GOT3 (cell line): ENCODE data around the gene MDP1.
A peak's percentile ranks its signal among the peaks of the same experiment; 100 is the strongest.

Source experiments
- DNase-seq: peaks from one replicate; lab custom pipeline; 2025; ENCODE audit warnings: mixed read lengths; lab: John Stamatoyannopoulos, UW

MDP1 gene

GRCh38 chr14:24197056-24197450, 18.8 kb downstream of the MDP1 start:
- no peak for DNase-seq

DNA sequence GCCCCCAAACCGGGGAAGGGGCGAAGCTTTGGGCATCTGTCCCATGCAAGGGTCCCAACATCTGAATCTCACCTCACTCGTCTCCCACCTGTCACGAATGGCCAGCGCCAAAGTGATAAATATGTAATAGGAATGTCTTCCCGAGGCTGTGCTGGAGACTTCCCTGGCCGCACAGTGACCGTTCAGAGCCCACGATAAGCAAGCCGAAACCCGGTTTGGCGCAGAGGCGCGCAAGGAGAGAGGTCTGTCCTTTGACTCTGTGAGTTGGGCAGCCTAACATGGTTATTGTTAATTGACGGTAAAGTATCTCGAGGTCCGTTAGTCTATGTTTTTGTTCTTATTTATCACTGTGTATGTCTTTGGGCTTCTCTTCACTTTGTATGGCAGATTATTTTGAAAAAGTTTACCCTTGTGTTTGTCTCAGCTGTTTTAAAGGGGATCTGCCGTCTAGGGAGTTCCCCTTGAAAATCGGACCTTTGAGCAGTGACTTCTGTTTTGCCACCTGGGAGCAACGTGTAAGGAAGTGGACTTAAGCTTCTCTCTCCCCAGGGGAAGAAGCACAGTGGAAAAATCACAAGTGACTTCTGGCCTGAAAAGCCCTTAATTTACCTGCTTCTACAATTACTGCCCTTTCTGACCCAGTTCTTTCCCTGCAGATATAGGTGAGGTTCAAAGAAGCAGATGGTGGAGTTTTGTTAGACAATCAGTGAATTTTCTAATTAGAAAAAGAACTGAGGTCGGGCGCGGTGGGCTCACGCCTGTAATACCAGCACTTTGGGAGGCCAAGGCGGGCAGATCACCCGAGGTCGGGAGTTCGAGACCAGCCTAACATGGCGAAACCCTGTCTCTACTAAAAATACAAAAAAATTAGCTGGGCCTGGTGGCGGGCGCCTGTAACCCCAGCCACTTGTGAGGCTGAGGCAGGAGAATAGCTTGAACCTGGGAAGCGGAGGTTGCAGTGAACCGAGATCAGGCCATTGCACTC, 19.5 kb downstream of the MDP1 start:
- DNase-seq, result no peak

DNA sequence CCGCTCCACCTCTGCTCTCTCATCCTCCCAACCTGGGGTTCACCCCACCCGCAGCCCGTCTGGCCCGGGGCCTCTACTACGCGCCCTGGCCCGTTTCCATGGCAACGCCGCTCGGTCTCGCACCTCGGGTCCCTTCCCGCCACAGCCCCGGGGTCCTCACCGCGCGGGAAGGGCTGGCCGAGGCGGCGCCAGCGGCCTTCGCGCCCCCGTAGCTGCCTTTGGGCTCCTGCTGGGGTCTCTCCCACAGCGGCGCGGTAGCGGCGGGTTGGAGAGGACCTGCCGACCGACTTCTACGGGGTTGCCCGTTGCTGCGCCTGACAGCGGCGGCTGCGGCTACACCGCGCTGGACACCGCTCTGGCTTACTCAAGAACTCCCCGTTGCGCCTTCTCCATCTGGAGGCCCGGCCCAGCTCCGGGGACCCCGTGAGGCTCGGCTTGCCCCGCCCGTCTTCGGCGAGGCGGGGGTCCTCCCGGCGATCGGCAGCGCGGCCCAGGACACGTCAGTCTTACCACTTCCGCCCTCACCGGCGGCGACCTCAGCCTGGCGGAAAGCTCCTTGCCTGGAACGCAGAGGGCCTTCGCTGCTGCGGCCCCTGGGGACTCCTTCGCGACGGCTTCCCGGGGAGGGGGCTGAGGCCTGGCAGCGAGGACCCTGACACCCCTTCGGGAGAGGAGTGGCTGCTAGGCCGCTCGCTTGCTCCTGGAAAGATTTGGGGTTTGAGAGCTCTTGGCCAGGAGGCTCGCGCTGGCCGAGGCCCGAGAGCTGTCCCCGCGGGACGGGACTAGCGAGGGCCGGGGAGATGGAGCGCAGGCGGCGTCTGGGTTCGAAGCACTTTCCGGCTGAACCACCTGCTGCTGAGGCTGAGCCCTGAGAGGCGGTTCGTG, 20.4 kb downstream of the MDP1 start, which contains the start of gene TM9SF1:
Gene TM9SF1, minus strand, starts transcription at position 256 of the 885 bp plus-strand sequence. CDS start 422 bp downstream, outside the sequence.
- peak; percentile 55 for DNase-seq

GRCh38 chr14:24194873-24195185, 21.0 kb downstream of the MDP1 start:
- DNase-seq, result no peak

GRCh38 chr14:24194186-24194872, 21.5 kb downstream of the MDP1 start:
- no peak for DNase-seq

DNA sequence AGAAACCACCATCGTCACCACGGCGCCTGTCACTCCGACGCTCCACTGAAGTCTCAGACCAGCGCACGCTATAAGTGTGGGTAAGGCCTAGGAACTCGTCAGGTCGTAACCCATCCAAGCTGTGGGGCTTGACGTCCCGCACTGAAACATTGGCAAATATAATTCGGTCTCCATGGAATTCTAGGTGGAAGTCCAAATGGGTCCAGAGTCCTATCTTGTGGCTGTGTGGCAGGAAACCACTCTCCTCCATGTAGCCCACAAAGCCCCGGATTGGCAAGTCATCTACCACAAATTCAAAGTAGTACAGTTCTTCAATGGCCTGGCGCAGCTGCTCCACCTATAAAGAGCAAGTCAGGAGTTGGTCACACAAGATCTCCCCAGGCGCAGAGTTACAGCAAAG, 22.9 kb downstream of the MDP1 start:
- DNase-seq, result no peak

GRCh38 chr14:24190416-24190815, 25.4 kb downstream of the MDP1 start:
- DNase-seq, result no peak

DNA sequence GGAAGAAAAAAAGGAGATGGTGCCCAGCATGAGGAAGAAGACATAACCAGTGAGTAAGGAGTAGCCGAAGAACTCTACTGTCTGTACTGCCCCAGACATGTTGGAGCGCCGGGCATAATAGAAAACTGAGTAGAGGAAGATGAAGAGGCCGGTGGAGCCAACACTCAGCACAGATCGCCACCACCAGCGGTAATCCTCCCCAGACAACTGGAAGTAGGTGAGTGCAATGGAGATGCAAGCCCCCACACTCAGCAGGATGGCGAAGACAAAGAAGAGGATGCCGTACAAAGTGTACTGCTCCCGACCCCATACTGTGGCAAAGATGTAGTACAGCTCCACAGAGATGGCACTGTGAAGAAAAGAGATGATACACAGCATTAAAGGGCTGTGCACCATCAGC, 26.4 kb downstream of the MDP1 start:
- no peak for DNase-seq

DNA sequence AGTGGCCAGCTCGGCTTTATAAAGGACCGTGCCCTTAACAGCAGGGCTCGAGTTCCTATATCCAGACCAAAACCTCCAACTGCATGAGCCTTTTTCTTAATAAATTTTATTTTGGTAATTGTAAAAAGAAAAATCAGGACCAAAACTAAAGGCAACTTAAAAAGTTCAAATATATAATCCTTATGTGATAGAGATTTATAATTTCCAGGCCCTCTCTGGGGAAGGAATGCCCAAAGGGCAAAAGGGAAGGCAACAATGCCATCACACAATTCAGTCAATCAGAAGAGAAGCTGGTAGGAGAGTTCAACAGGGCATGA, 26.8 kb downstream of the MDP1 start:
- DNase-seq, result no peak

DNA sequence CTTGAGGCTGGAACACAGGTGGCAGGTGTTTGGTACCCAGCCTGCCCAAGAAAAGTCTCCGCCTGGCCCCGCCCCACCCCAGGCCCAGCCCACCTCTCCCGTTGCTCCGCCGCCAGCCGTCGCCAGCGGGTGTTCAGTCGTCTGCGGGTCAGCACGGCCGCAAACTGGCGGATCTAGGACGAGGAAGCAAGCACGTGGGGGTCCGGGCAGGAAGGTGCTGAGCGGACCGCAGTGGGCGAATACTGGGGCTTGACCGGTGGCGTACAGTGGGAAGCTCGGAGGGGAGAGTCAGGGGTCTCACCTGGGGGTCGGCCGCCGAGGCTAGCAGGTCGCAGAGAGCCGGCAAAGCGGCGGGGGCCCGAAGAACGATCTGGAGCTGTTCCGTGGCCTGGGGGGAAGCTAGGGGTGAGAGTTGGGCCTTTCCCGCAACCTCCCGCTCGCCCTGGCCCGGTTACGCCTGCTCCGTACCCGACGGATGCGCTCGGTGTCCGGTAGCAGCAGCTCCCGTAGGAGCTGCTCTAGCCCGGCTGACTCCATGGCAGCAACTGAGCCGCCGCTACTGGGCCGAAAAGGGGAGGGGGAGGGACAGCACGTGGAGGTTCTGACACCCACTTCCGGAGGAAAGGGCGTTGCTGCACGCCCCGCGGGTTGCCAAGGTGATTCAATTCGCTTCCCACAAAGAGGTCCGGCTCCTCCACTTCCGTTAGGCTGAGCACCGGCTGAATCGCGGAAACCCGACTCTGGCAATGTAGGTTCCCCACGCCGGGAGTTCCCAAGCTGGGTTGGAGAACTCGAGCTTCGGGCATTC, 27.4 kb downstream of the MDP1 start, which contains the start of gene IPO4:
Gene IPO4, minus strand, starts transcription at position 566 of the 808 bp plus-strand sequence. Its CDS starts 29 bp downstream, at position 537.
- peak; percentile 39 for DNase-seq

DNA sequence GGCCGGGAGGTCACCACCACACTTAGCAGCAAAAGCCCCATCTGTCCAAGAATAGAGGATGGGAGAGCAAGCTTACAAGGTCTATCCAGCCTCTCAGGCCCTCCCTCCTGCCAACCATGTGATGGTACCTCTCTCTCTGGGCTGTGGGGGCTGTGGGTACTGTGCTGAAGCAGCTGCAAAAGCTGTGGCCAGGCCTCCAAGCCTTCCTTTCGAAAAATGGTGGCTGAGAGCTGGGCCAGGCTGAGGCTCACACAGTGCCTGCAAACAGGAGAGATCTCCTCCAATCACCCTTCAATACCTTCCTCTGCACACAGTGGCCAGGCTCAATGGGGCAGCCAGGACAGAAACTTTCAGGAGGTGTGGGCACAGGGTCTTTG, 28.3 kb downstream of the MDP1 start:
- DNase-seq, result no peak

- no peak for DNase-seq
Measured at GRCh38 chr14:24186831-24187538, 28.9 kb downstream of the MDP1 start.

DNA sequence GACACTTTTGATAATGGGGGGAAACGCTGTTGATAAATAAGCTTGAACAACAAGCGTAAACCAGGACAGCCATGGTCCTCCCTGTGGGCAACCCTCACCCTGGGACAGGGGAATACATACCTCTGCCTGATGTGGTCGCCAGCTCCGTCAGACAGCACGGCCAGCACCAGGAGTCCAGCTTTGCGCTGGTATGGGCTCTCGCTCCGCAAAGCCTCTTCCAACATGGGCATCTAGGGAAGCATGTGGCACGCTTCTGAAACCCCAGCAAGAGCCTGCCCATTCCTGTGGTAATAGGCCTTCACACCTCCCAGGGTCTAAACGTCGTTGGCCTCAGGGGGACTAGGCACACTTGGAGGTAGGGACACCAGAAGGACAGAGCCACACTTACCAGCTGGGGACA, 30.1 kb downstream of the MDP1 start:
- DNase-seq, result no peak

DNA sequence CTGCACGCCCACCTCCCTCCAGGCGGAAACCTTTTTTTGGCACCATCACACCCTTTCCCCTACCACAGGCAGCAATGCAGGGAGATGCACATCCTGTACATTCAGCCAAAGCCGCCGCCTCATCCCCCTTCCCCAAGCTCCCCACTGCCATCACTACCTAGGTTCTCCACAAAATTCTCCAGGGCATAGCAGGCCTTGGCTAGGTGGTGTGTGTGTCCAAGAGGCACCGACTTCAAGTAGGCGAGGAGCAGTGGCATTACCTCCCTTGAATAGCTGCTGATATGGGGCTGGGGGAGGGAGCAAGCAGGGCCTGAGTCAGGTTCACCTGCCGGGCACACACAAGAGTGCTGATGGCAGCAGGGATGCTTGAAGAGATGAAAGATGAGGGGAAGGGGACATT, 30.8 kb downstream of the MDP1 start:
- DNase-seq, result no peak

GRCh38 chr14:24184104-24184970, 31.5 kb downstream of the MDP1 start:
- no peak for DNase-seq

DNA sequence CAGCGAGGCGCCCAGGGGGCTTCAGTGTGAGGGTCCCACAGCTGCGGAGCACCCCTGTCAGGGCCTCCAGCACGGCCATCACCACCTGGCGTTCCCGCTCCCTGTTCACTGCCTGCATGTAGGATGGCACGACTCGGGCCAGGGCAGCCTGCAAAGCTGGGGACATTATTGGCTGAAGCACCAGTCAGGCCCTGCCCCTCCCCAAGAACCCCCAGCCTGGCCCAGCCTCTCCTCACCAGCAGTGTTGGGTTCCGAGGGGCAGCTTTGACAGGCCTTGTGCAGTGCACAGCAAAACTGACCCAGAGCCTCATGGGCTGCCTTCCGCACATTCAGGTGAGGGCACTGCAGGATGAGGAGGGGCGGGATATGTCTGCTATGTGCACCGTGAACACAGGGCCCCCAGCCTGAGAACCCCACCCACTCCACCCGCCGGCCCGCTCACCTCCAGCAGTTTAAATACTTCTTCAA, 32.8 kb downstream of the MDP1 start:
- no peak for DNase-seq

DNA sequence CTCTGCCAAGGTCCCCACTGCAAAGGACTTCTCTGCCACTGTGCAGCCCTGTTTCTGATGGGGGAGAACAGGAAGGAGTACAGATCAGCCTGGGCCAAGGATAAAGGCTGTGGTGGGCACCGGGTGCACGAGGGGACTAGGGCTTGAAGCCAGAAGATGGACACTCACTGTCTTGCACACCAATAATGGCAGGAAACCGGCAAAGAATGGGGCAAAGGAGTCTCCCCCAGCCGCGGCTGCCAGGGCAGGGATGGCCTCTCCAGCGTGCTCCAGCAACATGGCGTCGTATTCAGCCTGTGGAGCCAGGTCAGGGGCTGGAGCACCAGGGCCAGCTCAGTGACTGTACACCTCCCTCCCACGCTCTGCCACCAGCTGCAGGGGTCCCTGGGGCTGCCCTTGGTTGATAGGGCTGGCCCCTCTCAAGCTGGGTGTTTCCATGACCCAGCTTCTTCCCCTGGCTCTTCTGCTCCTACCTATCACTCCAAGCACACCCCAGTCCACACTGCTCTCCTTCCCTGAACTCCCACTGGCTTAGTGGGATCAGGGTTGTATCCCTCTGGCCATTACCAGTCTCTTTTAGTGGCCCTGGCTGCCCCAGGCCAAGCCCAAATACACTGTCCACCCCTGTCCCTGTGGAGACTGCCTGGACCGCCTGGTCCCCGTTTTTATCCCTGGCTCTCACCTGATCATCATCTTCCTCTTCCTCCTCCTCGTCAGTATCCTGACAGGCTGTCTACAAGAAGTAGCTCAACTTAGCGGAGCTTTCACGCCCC, 33.6 kb downstream of the MDP1 start:
- no peak for DNase-seq

DNA sequence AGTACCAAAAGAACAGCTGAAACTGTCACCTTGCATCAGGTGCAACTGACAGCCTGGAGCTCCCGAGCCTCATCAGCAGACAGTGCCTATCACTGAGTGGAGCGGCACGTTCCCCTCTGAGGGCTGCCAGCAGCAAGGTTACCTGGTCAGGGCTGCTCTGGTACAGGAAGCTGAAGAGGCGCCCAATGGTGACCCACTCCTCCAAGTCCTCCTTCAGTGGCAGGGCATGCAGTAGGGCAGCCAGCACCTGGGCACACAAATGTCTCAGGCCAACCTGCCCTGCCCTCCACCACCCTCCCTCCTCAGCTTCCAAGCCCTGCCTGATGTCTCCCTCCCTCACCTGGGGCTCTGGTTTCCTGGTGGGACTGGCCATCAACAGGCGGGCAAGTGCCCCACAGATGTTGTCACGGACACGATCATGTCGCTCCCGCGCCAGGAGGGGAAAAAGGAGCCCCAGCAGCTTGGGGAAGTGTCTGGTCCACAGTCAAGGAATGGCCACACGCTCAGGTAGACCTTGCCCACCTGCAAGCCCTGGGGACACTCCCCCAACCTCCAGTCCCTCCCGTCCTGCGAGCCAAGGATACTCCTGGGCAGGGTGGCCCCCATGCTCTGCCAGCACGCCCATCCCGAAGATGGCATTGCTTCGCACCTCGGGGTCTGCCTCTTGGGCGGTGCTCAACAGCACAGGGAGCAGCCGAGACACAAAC, 34.3 kb downstream of the MDP1 start:
- no peak for DNase-seq
